ENCODE measurements around the gene SLC5A5.

SLC5A5 gene

GRCh38 chr19:17859533-17860330, 12.0 kb upstream of the SLC5A5 start, which contains the start of gene RPL18A:
RPL18A (plus strand) TSS chr19:17859910; CDS start chr19:17859957, 47 bp downstream.
- Mint-ChIP-seq H3K36me3 (ENCODE audit: insufficient read depth) (peaks cover 39% of the 10 kb centered on the region), H3K27me3 (no peaks in the 10 kb centered on the region), H3K4me1 (peaks cover 44% of the 10 kb centered on the region), H3K27ac (ENCODE audit: low read depth) (peak within 1 kb of the TSS; percentile 89), H3K4me3 (peak within 1 kb of the TSS; percentile 91), H3K9me3 (no peaks in the 10 kb centered on the region)
- DNase-seq (ENCODE audit: low spot score in 2 of 2) (peak; percentile 85 to 98), ATAC-seq (replicated peaks; ENCODE audit: extremely low read depth, poor library complexity, severe bottlenecking) (peak; percentile 98)

- Mint-ChIP-seq H3K27ac (ENCODE audit: low read depth) (peak overlapping the region; percentile 89), H3K36me3 (ENCODE audit: insufficient read depth) (peaks cover 38% of the 10 kb centered on the region), H3K9me3 (no peaks in the 10 kb centered on the region), H3K27me3 (no peaks in the 10 kb centered on the region), H3K4me1 (peaks cover 41% of the 10 kb centered on the region), H3K4me3 (peak overlapping the region; percentile 91)
- ATAC-seq (replicated peaks; ENCODE audit: extremely low read depth, poor library complexity, severe bottlenecking) (no peak), DNase-seq (ENCODE audit: low spot score in 2 of 2) (no peak)
Observed at GRCh38 chr19:17860331-17860992, 11.3 kb upstream of the SLC5A5 start.

GRCh38 chr19:17860993-17861360, 10.8 kb upstream of the SLC5A5 start:
- H3K36me3 Mint-ChIP-seq (ENCODE audit: insufficient read depth) = peaks cover 43% of the 10 kb centered on the region
- DNase-seq (ENCODE audit: low spot score in 2 of 2) (no peak), ATAC-seq (replicated peaks; ENCODE audit: extremely low read depth, poor library complexity, severe bottlenecking) (no peak)
- peaks cover 38% of the 10 kb centered on the region for H3K4me1 Mint-ChIP-seq
- peak overlapping the region; percentile 89 for H3K27ac Mint-ChIP-seq (ENCODE audit: low read depth)
- no peaks in the 10 kb centered on the region for H3K27me3 Mint-ChIP-seq
- peak overlapping the region; percentile 91 for H3K4me3 Mint-ChIP-seq
- H3K9me3 Mint-ChIP-seq = no peaks in the 10 kb centered on the region

GRCh38 chr19:17861542-17862402, 10.0 kb upstream of the SLC5A5 start:
- DNase-seq (ENCODE audit: low spot score in 2 of 2) = no peak
- H3K4me1 Mint-ChIP-seq = peaks cover 38% of the 10 kb centered on the region
- peak overlapping the region; percentile 91 for H3K4me3 Mint-ChIP-seq
- H3K9me3 Mint-ChIP-seq = no peaks in the 10 kb centered on the region
- no peak for ATAC-seq (replicated peaks; ENCODE audit: extremely low read depth, poor library complexity, severe bottlenecking)
- H3K27ac Mint-ChIP-seq (ENCODE audit: low read depth) = peak overlapping the region; percentile 89
- peaks cover 46% of the 10 kb centered on the region for H3K36me3 Mint-ChIP-seq (ENCODE audit: insufficient read depth)
- H3K27me3 Mint-ChIP-seq = no peaks in the 10 kb centered on the region

GRCh38 chr19:17862711-17863519, 8.8 kb upstream of the SLC5A5 start:
- H3K9me3 Mint-ChIP-seq = no peaks in the 10 kb centered on the region
- H3K4me1 Mint-ChIP-seq = peaks cover 38% of the 10 kb centered on the region
- DNase-seq (ENCODE audit: low spot score in 2 of 2) = no peak
- peak overlapping the region; percentile 78 for H3K27ac Mint-ChIP-seq (ENCODE audit: low read depth)
- no peak for ATAC-seq (replicated peaks; ENCODE audit: extremely low read depth, poor library complexity, severe bottlenecking)
- peak overlapping the region; percentile 9 for H3K4me3 Mint-ChIP-seq
- H3K27me3 Mint-ChIP-seq = no peaks in the 10 kb centered on the region
- H3K36me3 Mint-ChIP-seq (ENCODE audit: insufficient read depth) = peaks cover 46% of the 10 kb centered on the region

GRCh38 chr19:17863520-17864182, 8.1 kb upstream of the SLC5A5 start:
- ATAC-seq (replicated peaks; ENCODE audit: extremely low read depth, poor library complexity, severe bottlenecking) (no peak), DNase-seq (ENCODE audit: low spot score in 2 of 2) (no peak)
- no peak overlapping the region for H3K4me3 Mint-ChIP-seq
- H3K4me1 Mint-ChIP-seq = peaks cover 38% of the 10 kb centered on the region
- no peaks in the 10 kb centered on the region for H3K9me3 Mint-ChIP-seq
- peak overlapping the region; percentile 78 for H3K27ac Mint-ChIP-seq (ENCODE audit: low read depth)
- H3K36me3 Mint-ChIP-seq (ENCODE audit: insufficient read depth) = peaks cover 46% of the 10 kb centered on the region
- no peaks in the 10 kb centered on the region for H3K27me3 Mint-ChIP-seq

- Mint-ChIP-seq H3K4me1 (peaks cover 22% of the 10 kb centered on the region), H3K27me3 (no peaks in the 10 kb centered on the region), H3K27ac (ENCODE audit: low read depth) (peak overlapping the region; percentile 49), H3K36me3 (ENCODE audit: insufficient read depth) (peaks cover 35% of the 10 kb centered on the region), H3K9me3 (no peaks in the 10 kb centered on the region), H3K4me3 (no peak overlapping the region)
- no peak for ATAC-seq (replicated peaks; ENCODE audit: extremely low read depth, poor library complexity, severe bottlenecking)
- DNase-seq (ENCODE audit: low spot score in 2 of 2) = no peak
Observed at GRCh38 chr19:17865364-17866311, 6.1 kb upstream of the SLC5A5 start.

GRCh38 chr19:17866312-17866963, 5.3 kb upstream of the SLC5A5 start:
- Mint-ChIP-seq H3K36me3 (ENCODE audit: insufficient read depth) (peaks cover 29% of the 10 kb centered on the region), H3K4me3 (no peak overlapping the region), H3K9me3 (no peaks in the 10 kb centered on the region), H3K27me3 (no peaks in the 10 kb centered on the region), H3K27ac (ENCODE audit: low read depth) (peak overlapping the region; percentile 49), H3K4me1 (peaks cover 14% of the 10 kb centered on the region)
- DNase-seq (ENCODE audit: low spot score in 2 of 2) (no peak), ATAC-seq (replicated peaks; ENCODE audit: extremely low read depth, poor library complexity, severe bottlenecking) (no peak)

GRCh38 chr19:17866964-17867486, 4.7 kb upstream of the SLC5A5 start:
- DNase-seq (ENCODE audit: low spot score in 2 of 2) = no peak
- H3K27me3 Mint-ChIP-seq = no peaks in the 10 kb centered on the region
- H3K4me1 Mint-ChIP-seq = peaks cover 10% of the 10 kb centered on the region
- no peak for ATAC-seq (replicated peaks; ENCODE audit: extremely low read depth, poor library complexity, severe bottlenecking)
- no peak overlapping the region for H3K4me3 Mint-ChIP-seq
- peaks cover 26% of the 10 kb centered on the region for H3K36me3 Mint-ChIP-seq (ENCODE audit: insufficient read depth)
- no peak overlapping the region for H3K27ac Mint-ChIP-seq (ENCODE audit: low read depth)
- H3K9me3 Mint-ChIP-seq = no peaks in the 10 kb centered on the region

- H3K27me3 Mint-ChIP-seq = no peaks in the 10 kb centered on the region
- H3K36me3 Mint-ChIP-seq (ENCODE audit: insufficient read depth) = peaks cover 18% of the 10 kb centered on the region
- peaks cover 1% of the 10 kb centered on the region for H3K4me1 Mint-ChIP-seq
- H3K9me3 Mint-ChIP-seq = no peaks in the 10 kb centered on the region
- no peak for ATAC-seq (replicated peaks; ENCODE audit: extremely low read depth, poor library complexity, severe bottlenecking)
- no peak for DNase-seq (ENCODE audit: low spot score in 2 of 2)
- no peak overlapping the region for H3K4me3 Mint-ChIP-seq
- peak overlapping the region; percentile 77 for H3K27ac Mint-ChIP-seq (ENCODE audit: low read depth)
Observed at GRCh38 chr19:17868669-17869068, 3.1 kb upstream of the SLC5A5 start.

Data from central memory CD8-positive, alpha-beta T cell (primary cell).